Measurements from ENCODE around the gene ZNF165.

The ZNF165 gene

GRCh38 chr6:28137505-28137981 is 57.2 kb downstream of the ZNF165 start:
- Histone ChIP-seq H3K27me3 (ENCODE audit: low read length) (no peaks in the 10 kb centered on the region), H3K4me3 (ENCODE audit: insufficient read depth, low read length, poor library complexity, severe bottlenecking) (peak overlapping the region; percentile 87), H3K27ac (ENCODE audit: low read depth, low read length) (peak overlapping the region; percentile 85), H2AFZ (ENCODE audit: low read depth, low read length, severe bottlenecking) (peak overlapping the region; percentile 96), H4K20me1 (ENCODE audit: low read depth, low read length) (no peaks in the 10 kb centered on the region), H3K79me2 (ENCODE audit: insufficient read depth, low read length) (peaks cover 55% of the 10 kb centered on the region), H3K9me3 (ENCODE audit: insufficient read depth, low read length) (no peaks in the 10 kb centered on the region), H3F3A (ENCODE audit: insufficient read depth) (peaks cover 71% of the 10 kb centered on the region), H3K9ac (ENCODE audit: low read length) (peak overlapping the region; percentile 93), H3K9me2 (replicated peaks; ENCODE audit: insufficient read depth, low read length) (no peaks in the 10 kb centered on the region), H3K4me2 (ENCODE audit: low read depth, low read length, poor library complexity, severe bottlenecking) (peak overlapping the region; percentile 93), H3K36me3 (ENCODE audit: low read length) (no peaks in the 10 kb centered on the region)
- no peak for TF ChIP-seq CTCF (IDR thresholded peaks at IDR 0.05; ENCODE audit: insufficient read depth, low read length, poor library complexity, severe bottlenecking)
- no peak for TF ChIP-seq EZH2phosphoT487 (conservative IDR thresholded peaks at IDR 0.05; ENCODE audit: low read length)

All from SU-DHL-6 (cell line).